ENCODE measurements around the gene DOCK10. TPM values are rescaled to one million over a fixed set of nuclear protein-coding genes. Genes with fewer than 3 reads are reported as not detected.

Gene DOCK10
- total RNA-seq, 1 experiment from 2014 or later: 2.9 TPM

- TF ChIP-seq FOXJ3 (CRISPR knock-in tag; IDR thresholded peaks at IDR 0.05; ENCODE audit: borderline replicate concordance) (no peak), ZNF281 (CRISPR knock-in tag; IDR thresholded peaks at IDR 0.05) (no peak), NFYB (CRISPR knock-in tag; conservative IDR thresholded peaks at IDR 0.05; ENCODE audit: low read depth) (no peak), ZNF512 (CRISPR knock-in tag; IDR thresholded peaks at IDR 0.05; ENCODE audit: borderline replicate concordance) (no peak), TEAD1 (CRISPR knock-in tag; IDR thresholded peaks at IDR 0.05) (no peak), EMX1 (CRISPR knock-in tag; IDR thresholded peaks at IDR 0.05) (no peak), USF2 (CRISPR knock-in tag; IDR thresholded peaks at IDR 0.05) (no peak)
- TF ChIP-seq, protein P1, sequence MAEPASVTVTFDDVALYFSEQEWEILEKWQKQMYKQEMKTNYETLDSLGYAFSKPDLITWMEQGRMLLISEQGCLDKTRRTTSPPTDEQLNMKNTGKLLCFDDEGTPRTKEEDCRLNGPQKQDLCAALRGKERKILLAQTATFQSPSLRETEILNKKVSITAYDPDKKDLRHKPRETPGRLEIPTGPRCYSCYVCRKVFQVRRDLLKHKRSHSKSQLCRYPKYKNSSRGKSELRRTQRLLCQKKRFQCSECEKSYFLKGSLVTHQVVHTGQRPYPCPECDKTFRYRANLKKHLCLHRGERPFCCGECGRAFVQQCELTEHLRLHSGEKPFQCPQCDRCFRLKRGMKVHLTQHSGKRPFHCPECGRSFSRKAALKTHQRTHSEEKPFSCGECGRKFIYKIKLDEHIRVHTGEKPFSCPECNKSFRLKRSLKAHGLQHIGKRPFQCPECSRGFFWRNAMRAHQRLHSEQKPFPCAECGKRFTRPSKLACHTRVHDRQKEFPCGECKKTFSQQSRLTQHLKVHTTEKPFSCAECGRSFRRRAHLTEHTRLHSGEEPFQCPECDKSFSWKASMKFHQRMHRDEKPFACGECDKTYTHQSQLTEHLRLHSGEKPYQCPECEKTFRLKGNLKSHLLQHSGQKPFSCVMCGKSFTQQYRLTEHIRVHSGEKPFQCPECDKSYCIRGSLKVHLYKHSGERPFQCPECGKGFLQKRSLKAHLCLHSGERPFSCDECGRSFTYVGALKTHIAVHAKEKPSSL (CRISPR knock-in tag; conservative IDR thresholded peaks at IDR 0.05): no peak
These were observed 284.2 kb downstream of the DOCK10 start (continued) for GRCh38 chr2:224757934-224758548.

DNA sequence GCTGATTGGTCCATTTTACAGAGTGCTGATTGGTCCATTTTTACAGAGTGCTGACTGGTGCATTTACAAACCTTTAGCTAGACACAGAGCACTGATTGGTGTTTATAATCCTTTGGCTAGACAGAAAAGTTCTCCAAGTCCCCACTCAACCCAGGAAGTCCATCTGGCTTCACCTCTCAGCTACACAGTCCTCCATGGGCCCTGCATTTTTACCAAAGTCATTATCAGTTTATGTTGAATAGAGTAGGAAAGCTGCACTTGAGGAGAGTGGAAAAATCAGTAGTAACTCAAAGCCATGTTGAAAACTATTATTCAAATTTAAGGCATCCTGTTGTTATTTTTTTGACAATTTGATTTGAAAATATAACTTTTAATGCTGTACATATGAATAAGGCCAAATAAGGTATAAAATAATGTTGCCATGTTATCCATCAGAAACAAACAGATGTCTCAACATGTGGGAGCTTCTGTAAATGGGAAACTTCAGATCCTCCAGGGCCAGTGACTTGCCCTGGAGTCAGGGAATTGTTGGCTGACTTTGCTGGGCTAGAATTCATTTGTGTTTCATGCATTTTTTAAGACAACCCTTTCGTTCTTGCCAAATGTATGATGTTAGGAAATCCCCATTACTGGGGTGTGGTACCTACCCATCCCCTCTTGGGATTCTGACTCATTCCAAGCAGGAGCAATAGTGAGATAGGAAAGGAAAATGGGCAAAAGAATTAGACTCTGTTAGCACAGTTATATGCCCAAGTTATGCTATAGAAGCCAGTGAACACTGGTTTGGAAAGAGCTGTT lies 288.3 kb downstream of the DOCK10 start:
- Mint-ChIP-seq H3K27ac (no peak overlapping the region), H3K9me3 (peaks cover 48% of the 10 kb centered on the region), H3K4me3 (no peak overlapping the region), H3K27me3 (ENCODE audit: low read depth) (peaks cover 6% of the 10 kb centered on the region; the same call in 1 of the 2 replicates), H3K4me1 (no peaks in the 10 kb centered on the region), H3K36me3 (peaks cover 24% of the 10 kb centered on the region)
- TF ChIP-seq FOXK1 (CRISPR knock-in tag; IDR thresholded peaks at IDR 0.05): no peak
- TF ChIP-seq NFATC4 (CRISPR knock-in tag; IDR thresholded peaks at IDR 0.05): no peak
- TF ChIP-seq JAZF1 (CRISPR knock-in tag; IDR thresholded peaks at IDR 0.05): no peak
- CTCF ChIA-PET: interaction anchor here (0.6 kb wide), 1 partner anchor 13 kb away, joined by 3 read pairs; no protein-coding TSS in a partner anchor
- no peak for ATAC-seq
- POLR2A ChIA-PET: no interaction called here
- no peak for DNase-seq (ENCODE audit: low spot score)

- Mint-ChIP-seq H3K36me3 (peaks cover 6% of the 10 kb centered on the region), H3K4me3 (no peak overlapping the region), H3K27ac (no peak overlapping the region), H3K4me1 (no peaks in the 10 kb centered on the region), H3K9me3 (peaks cover 30% of the 10 kb centered on the region), H3K27me3 (ENCODE audit: low read depth) (no peaks in the 10 kb centered on the region)
- CTCF ChIA-PET: interaction anchor here (0.6 kb wide), 1 partner anchor 66 kb away, joined by 3 read pairs; no protein-coding TSS in a partner anchor
- ATAC-seq (no peak), DNase-seq (ENCODE audit: low spot score) (no peak)
- POLR2A ChIA-PET: no interaction called here
- TF ChIP-seq TP53 (CRISPR knock-in tag; IDR thresholded peaks at IDR 0.05): no peak
- no peak for TF ChIP-seq JUN (CRISPR knock-in tag; IDR thresholded peaks at IDR 0.05)
- no peak for TF ChIP-seq USF2 (CRISPR knock-in tag; IDR thresholded peaks at IDR 0.05)
- no peak for TF ChIP-seq FOXP1 (CRISPR knock-in tag; IDR thresholded peaks at IDR 0.05; ENCODE audit: borderline replicate concordance)
- TF ChIP-seq MAX (CRISPR knock-in tag; IDR thresholded peaks at IDR 0.05): no peak
- TF ChIP-seq ATF6 (CRISPR knock-in tag; IDR thresholded peaks at IDR 0.05): no peak
- TF ChIP-seq ZNF138 (CRISPR knock-in tag; conservative IDR thresholded peaks at IDR 0.05): no peak
- no peak for TF ChIP-seq FOXK1 (CRISPR knock-in tag; IDR thresholded peaks at IDR 0.05)
- TF ChIP-seq ZNF121 (CRISPR knock-in tag; IDR thresholded peaks at IDR 0.05): no peak
- TF ChIP-seq TEAD4 (CRISPR knock-in tag; IDR thresholded peaks at IDR 0.05): no peak
- TF ChIP-seq MXD4 (CRISPR knock-in tag; IDR thresholded peaks at IDR 0.05; ENCODE audit: borderline replicate concordance): no peak
These were observed 290.1 kb downstream of the DOCK10 start for GRCh38 chr2:224751996-224752698.
